Retinal pigment epithelial cell (primary cell): Measurements from ENCODE around the gene NCLN.

Source experiments
- DNase-seq: peaks from one replicate; pipeline ENCODE4 v3.0.0-alpha.2; 2010; ENCODE audit warnings: low read depth
- H3K4me3 ChIP-seq: 2 replicates; pipeline ENCODE4 v1.5.1; 2011; ENCODE audit warnings: mild to moderate bottlenecking, low read length, control low read depth, moderate library complexity
- CTCF ChIP-seq: conservative IDR thresholded peaks from 2 replicates; pipeline ENCODE4 v1.5.1; 2011; ENCODE audit warnings: low read depth, low read length, control low read depth, inconsistent platforms

Gene NCLN

GRCh38 chr19:3192684-3193083 lies 7.0 kb downstream of the NCLN start:
- TF ChIP-seq CTCF = no peak
- H3K4me3 ChIP-seq = no peak overlapping the region
- no peak for DNase-seq

- TF ChIP-seq CTCF = no peak
- no peak for DNase-seq
- no peak overlapping the region for H3K4me3 ChIP-seq
Observed at GRCh38 chr19:3193256-3194105, 7.8 kb downstream of the NCLN start.

GRCh38 chr19:3194106-3195087 lies 8.7 kb downstream of the NCLN start:
- no peak for TF ChIP-seq CTCF
- no peak overlapping the region for H3K4me3 ChIP-seq
- no peak for DNase-seq

- DNase-seq = no peak
- no peak for TF ChIP-seq CTCF
- H3K4me3 ChIP-seq = no peak overlapping the region
Observed at GRCh38 chr19:3196064-3196932, 10.6 kb downstream of the NCLN start.

GRCh38 chr19:3196933-3197205 lies 11.1 kb downstream of the NCLN start:
- no peak for DNase-seq

More at GRCh38 chr19:3196933-3197205, 11.1 kb downstream of the NCLN start:
- no peak overlapping the region for H3K4me3 ChIP-seq
- no peak for TF ChIP-seq CTCF
